Stimulated activated CD4-positive, alpha-beta T cell treated with anti-CD3 and anti-CD28 coated beads, Interleukin-4, amount 100 ng/mL, for 24 hours (primary cell): ENCODE data around the gene SPAG5.
"Not testable (repeated sequence)": the region's sequence is repeated elsewhere in the genome, so short reads cannot be mapped to it uniquely, and the experiment has no call there.

Experiments used
- DNase-seq: peaks from one replicate; pipeline ENCODE4 v3.0.0-alpha.2; 2020

SPAG5 gene

GRCh38 chr17:28598799-28599310 is at the start of gene SPAG5:
SPAG5 (minus strand) TSS chr17:28599025; CDS start chr17:28598946, 79 bp downstream.
- peak; percentile 93 for DNase-seq

GRCh38 chr17:28646039-28646754 is 47.4 kb upstream of the SPAG5 start:
- DNase-seq: no peak

- DNase-seq: peak; percentile 18
These were observed 46.7 kb upstream of the SPAG5 start for GRCh38 chr17:28645576-28645939.

GRCh38 chr17:28644787-28645575 is 46.2 kb upstream of the SPAG5 start, which contains the start of gene BLTP2:
BLTP2 (minus strand) TSS chr17:28645158; CDS start chr17:28645056, 102 bp downstream.
- peak; percentile 96 for DNase-seq

GRCh38 chr17:28643983-28644786 is 45.4 kb upstream of the SPAG5 start:
- DNase-seq: peak; percentile 29

- DNase-seq: no peak
These were observed 42.8 kb upstream of the SPAG5 start for GRCh38 chr17:28641579-28641978.

GRCh38 chr17:28635506-28635905 is 36.7 kb upstream of the SPAG5 start:
- DNase-seq: no peak

- no peak for DNase-seq
These were observed 35.5 kb upstream of the SPAG5 start for GRCh38 chr17:28634206-28634865.

GRCh38 chr17:28626818-28627217 is 28.0 kb upstream of the SPAG5 start:
- no peak for DNase-seq

GRCh38 chr17:28624148-28624547 is 25.3 kb upstream of the SPAG5 start:
- DNase-seq: no peak

- no peak for DNase-seq
These were observed 24.9 kb upstream of the SPAG5 start for GRCh38 chr17:28623696-28624095.

- DNase-seq: no peak
These were observed 23.4 kb upstream of the SPAG5 start for GRCh38 chr17:28622186-28622585.

- no peak for DNase-seq
These were observed 21.2 kb upstream of the SPAG5 start for GRCh38 chr17:28620010-28620409.

GRCh38 chr17:28618464-28618863 is 19.6 kb upstream of the SPAG5 start:
- DNase-seq: no peak

- no peak for DNase-seq
These were observed 17.5 kb upstream of the SPAG5 start for GRCh38 chr17:28616281-28616680.

GRCh38 chr17:28615260-28615940 is 16.6 kb upstream of the SPAG5 start:
- DNase-seq: no peak

GRCh38 chr17:28613931-28614381 is 15.1 kb upstream of the SPAG5 start, which contains the start of gene RSKR:
RSKR (minus strand) TSS chr17:28614185; CDS start chr17:28614161, 24 bp downstream.
- no peak for DNase-seq

GRCh38 chr17:28612936-28613872 is 14.4 kb upstream of the SPAG5 start:
- peak; percentile 45 for DNase-seq

GRCh38 chr17:28612531-28612930 is 13.7 kb upstream of the SPAG5 start:
- no peak for DNase-seq

GRCh38 chr17:28610376-28610775 is 11.6 kb upstream of the SPAG5 start:
- DNase-seq: no peak

- DNase-seq: not testable (repeated sequence)
These were observed 5.2 kb upstream of the SPAG5 start for GRCh38 chr17:28604031-28604430.
